Measurements from ENCODE around the gene IL17D. TPM values are rescaled to one million over a fixed set of nuclear protein-coding genes. Genes with fewer than 3 reads are reported as not detected.
A peak's percentile ranks its signal among the peaks of the same experiment; 100 is the strongest.
"Not testable (repeated sequence)": the region's sequence is repeated elsewhere in the genome, so short reads cannot be mapped to it uniquely, and the experiment has no call there.

Gene IL17D
- total RNA-seq, 2 donors from 2014 or later = 0.30 to 0.77 TPM

DNA sequence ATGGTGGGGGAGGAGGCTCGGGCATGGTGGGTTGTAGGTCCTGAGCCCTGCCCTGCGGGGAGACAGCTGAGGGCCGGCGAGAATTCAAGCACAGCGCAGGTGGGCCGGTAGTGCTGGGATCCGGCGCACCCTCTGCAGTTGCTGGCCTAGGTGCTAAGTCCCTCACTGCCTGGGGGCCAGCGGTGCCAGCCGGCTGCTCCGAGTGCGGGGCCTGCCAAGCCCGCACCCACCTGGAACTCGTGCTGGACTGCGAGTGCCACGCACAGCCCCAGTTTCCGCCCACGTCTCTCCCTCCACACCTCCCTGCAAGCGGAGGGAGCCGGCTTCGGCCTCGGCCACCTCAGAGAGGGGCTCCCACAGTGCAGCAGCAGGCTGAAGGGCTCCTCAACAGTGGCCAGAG, 36.5 kb downstream of the IL17D start:
- no peak for ATAC-seq (replicated peaks in 1 of 2)
- Mint-ChIP-seq H3K4me1 (ENCODE audit: low read depth) (no peaks in the 10 kb centered on the region), H3K27ac (no peak overlapping the region), H3K27me3 (ENCODE audit: low read depth) (no peaks in the 10 kb centered on the region), H3K36me3 (ENCODE audit: insufficient read depth in 2 of 2) (peaks cover 2 to 11% of the 10 kb centered on the region in 2 donors), H3K9me3 (peaks cover 5 to 6% of the 10 kb centered on the region in 2 donors), H3K4me3 (no peak overlapping the region)
- DNase-seq = no peak

DNA sequence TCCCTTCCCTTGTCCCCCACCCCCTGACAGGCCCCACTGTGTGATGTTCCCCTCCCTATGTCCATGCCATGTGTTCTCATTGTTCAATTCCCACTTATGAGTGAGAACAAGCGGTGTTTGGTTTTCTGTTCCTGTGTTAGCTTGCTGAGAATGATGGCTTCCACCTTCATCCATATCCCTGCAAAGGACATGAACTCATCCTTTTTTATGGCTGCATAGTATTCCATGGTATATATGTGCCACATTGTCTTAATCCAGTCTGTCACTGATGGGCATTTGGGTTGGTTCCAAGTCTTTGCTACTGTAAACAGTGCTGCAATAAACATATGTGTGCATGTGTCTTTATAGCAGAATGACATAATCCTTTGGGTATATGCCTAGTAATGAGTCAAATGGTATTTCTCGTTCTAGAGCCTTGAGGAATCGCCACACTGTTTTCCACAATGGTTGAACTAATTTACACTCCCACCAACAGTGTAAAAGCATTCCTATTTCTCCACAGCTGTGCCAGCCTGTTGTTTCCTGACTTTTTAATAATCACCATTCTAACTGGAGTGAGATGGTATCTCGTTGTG, 40.4 kb downstream of the IL17D start:
- not testable (repeated sequence) for H3K27me3 Mint-ChIP-seq (ENCODE audit: low read depth); H3K4me1 Mint-ChIP-seq (ENCODE audit: low read depth); H3K4me3 Mint-ChIP-seq; H3K27ac Mint-ChIP-seq; DNase-seq; ATAC-seq (replicated peaks in 1 of 2)
- H3K9me3 Mint-ChIP-seq = peaks cover 12 to 15% of the 10 kb centered on the region in 2 donors
- H3K36me3 Mint-ChIP-seq (ENCODE audit: insufficient read depth in 2 of 2) = peaks cover 11 to 24% of the 10 kb centered on the region in 2 donors

DNA sequence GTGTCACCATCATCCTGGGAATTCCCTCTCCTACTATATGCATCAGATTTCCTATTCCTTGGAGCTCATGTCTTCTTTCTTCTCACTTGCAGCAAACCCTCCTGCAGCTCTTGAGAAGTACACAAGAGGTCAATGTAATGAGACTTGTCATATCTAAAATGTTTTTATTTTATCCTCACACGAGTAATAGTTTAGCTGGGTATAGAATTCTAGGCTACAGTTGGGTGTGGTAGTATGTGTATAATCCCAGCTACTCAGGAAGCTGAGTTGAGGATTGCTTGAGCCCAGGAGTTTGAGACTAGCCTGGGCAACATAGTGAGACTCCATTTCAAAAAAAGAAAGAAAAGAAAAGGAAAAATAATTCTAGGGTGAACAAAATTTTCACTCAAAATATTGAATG, 45.9 kb downstream of the IL17D start:
- H3K4me1 Mint-ChIP-seq (ENCODE audit: low read depth) = no peaks in the 10 kb centered on the region
- no peak overlapping the region for H3K27ac Mint-ChIP-seq
- DNase-seq (no peak), ATAC-seq (replicated peaks in 1 of 2) (no peak)
- peaks cover 28 to 31% of the 10 kb centered on the region in 2 donors for H3K9me3 Mint-ChIP-seq
- H3K4me3 Mint-ChIP-seq = no peak overlapping the region
- H3K36me3 Mint-ChIP-seq (ENCODE audit: insufficient read depth in 2 of 2) = peaks cover 33 to 47% of the 10 kb centered on the region in 2 donors
- H3K27me3 Mint-ChIP-seq (ENCODE audit: low read depth) = no peaks in the 10 kb centered on the region

DNA sequence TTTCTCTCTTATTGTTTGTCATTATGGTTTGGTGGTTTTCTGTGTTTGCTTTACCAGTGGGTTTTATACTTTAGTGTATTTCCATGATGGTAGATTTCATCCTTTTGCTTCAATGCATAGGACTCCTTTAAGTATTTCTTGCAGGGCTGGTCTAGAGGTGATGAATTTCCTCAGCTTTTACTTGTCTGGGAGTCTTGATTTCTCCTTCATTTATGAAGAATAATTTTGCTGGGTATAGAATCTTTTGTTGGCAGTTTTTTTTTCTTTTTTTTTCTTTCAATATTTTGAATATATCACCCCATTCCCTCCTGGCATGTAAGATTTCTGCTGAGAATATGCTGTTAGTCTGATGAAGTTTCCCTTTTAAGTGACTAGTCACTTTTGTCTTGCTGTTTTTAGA, 50.5 kb downstream of the IL17D start:
- no peaks in the 10 kb centered on the region for H3K27me3 Mint-ChIP-seq (ENCODE audit: low read depth)
- no peaks in the 10 kb centered on the region for H3K4me1 Mint-ChIP-seq (ENCODE audit: low read depth)
- H3K27ac Mint-ChIP-seq = no peak overlapping the region
- ATAC-seq (replicated peaks in 1 of 2) (no peak), DNase-seq (no peak)
- H3K9me3 Mint-ChIP-seq = peaks cover 22 to 29% of the 10 kb centered on the region in 2 donors
- no peak overlapping the region for H3K4me3 Mint-ChIP-seq
- peaks cover 37 to 44% of the 10 kb centered on the region in 2 donors for H3K36me3 Mint-ChIP-seq (ENCODE audit: insufficient read depth in 2 of 2)

DNA sequence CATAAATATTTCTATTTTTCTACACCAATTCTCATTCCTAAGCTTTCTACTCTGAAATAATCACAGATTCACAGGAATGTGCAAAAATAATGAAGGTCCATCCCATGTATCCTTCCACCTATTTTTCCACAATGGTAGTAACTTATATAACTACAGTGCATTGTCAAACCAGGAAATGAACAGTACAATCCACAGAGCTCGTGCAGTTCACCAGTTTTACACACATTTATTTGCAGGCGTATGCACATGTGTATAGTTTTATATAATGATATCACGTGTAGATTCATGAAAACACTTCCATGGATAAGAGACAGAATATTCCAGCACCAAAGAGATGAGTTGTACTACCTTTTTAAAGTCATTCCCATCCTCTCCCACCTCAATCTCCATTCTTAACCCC, 57.4 kb downstream of the IL17D start:
- H3K27me3 Mint-ChIP-seq (ENCODE audit: low read depth) = no peaks in the 10 kb centered on the region
- H3K4me3 Mint-ChIP-seq = no peak overlapping the region
- H3K36me3 Mint-ChIP-seq (ENCODE audit: insufficient read depth in 2 of 2) = peaks cover 11 to 18% of the 10 kb centered on the region in 2 donors
- DNase-seq (no peak), ATAC-seq (replicated peaks in 1 of 2) (no peak)
- peaks cover 2 to 8% of the 10 kb centered on the region in 2 donors for H3K9me3 Mint-ChIP-seq
- no peak overlapping the region for H3K27ac Mint-ChIP-seq
- H3K4me1 Mint-ChIP-seq (ENCODE audit: low read depth) = no peaks in the 10 kb centered on the region

DNA sequence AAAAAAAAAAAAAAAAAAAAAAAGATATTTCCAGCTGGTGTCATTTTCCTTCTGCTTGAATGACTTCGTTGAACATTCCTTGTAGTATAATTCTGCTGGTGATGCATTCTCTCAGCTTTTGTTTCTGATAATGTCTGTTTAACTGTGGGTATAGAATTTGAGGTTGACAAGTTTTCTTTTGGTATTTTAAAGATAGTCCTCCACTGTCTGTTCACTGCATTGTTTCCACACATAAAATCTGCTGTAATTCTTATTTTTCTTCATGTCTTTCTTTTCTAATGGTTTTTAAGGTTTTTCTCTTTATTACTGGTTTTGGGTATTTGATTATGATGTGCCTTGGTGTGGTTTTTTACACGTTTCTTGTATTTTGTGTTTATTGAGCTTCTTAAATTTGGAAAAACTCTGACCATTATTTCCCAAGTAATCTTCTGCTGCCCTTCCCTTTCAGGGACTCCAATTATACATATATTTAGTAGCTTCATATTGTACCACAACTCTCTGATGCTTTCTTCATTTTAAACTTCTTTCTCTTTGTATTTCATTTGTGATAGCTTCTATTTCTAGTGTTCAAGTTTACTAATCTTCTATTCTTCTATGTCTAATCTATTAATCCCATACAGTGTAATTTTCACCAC, 63.9 kb downstream of the IL17D start:
- ATAC-seq (replicated peaks in 1 of 2) (no peak), DNase-seq (no peak)
- H3K27me3 Mint-ChIP-seq (ENCODE audit: low read depth) = no peaks in the 10 kb centered on the region
- peak overlapping the region; percentile 74 for H3K27ac Mint-ChIP-seq
- H3K36me3 Mint-ChIP-seq (ENCODE audit: insufficient read depth in 2 of 2) = peaks cover 21 to 37% of the 10 kb centered on the region in 2 donors
- H3K4me3 Mint-ChIP-seq = no peak overlapping the region
- H3K9me3 Mint-ChIP-seq = peaks cover 16% of the 10 kb centered on the region in 2 donors
- H3K4me1 Mint-ChIP-seq (ENCODE audit: low read depth) = peaks cover 30% of the 10 kb centered on the region

DNA sequence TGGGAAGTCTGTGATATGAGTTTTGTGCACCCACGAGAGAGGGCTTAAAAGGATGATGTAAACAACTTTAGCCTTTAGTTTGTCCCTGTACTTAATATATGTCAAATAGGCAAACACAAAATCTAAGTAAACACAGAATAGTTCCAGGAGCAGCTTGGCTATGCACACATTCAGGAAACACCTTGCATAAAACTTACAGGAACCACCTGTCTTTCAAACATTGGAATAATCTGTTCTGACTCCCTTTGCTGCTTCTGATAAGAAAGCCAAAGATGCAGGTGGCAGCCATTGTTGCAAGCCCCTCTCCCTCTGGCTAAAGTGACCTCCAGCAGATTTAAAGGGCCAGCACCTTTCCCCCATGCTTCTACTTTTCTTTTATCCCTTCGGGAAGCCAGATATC, 65.6 kb downstream of the IL17D start:
- DNase-seq (no peak), ATAC-seq (replicated peaks in 1 of 2) (no peak)
- H3K27me3 Mint-ChIP-seq (ENCODE audit: low read depth) = no peaks in the 10 kb centered on the region
- peaks cover 21 to 37% of the 10 kb centered on the region in 2 donors for H3K36me3 Mint-ChIP-seq (ENCODE audit: insufficient read depth in 2 of 2)
- peak overlapping the region; percentile 15 to 77 for H3K4me3 Mint-ChIP-seq
- peaks cover 16% of the 10 kb centered on the region in 2 donors for H3K9me3 Mint-ChIP-seq
- H3K4me1 Mint-ChIP-seq (ENCODE audit: low read depth) = peaks cover 43% of the 10 kb centered on the region
- H3K27ac Mint-ChIP-seq = no peak overlapping the region

DNA sequence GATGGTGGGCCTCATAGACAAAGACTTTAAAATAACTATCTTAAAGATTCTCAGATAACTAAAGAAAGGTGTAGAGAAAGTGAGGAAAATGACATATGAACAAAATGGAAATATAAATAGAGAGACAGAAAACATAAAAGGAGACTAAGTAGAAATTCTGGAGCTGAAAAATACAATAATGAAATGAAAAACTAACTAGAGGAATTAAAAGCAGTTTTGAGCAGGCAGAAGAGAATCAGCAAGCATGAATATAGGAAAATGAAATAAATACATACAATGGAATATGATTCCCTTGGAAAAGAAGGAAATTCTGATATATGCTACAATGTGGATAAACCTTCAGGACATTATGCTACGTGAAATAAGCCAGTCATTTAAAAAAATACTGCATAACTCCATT, 66.3 kb downstream of the IL17D start:
- Mint-ChIP-seq H3K27ac (peak overlapping the region; percentile 91), H3K4me3 (peak overlapping the region in 1 of 2 donors; percentile 77), H3K4me1 (ENCODE audit: low read depth) (peaks cover 50% of the 10 kb centered on the region), H3K9me3 (peaks cover 16% of the 10 kb centered on the region in 2 donors), H3K27me3 (ENCODE audit: low read depth) (no peaks in the 10 kb centered on the region), H3K36me3 (ENCODE audit: insufficient read depth in 2 of 2) (peaks cover 21 to 37% of the 10 kb centered on the region in 2 donors)
- no peak for ATAC-seq (replicated peaks in 1 of 2)
- no peak for DNase-seq

Other genes with a start within 250 kb of the IL17D start
- gene CRYL1, start 177.8 kb upstream of the IL17D start, total RNA-seq = 10 to 100 TPM; 15.7 to 16.7 TPM
- 1 to 10 TPM; 5.0 to 5.5 TPM for gene IFT88, start 136.5 kb upstream of the IL17D start, total RNA-seq
- gene EEF1AKMT1, start 70.3 kb downstream of the IL17D start, total RNA-seq = 10 to 100 TPM in 1 of 2 donors, 1 to 10 TPM in 1; 8.8 to 10.3 TPM
- 10 to 100 TPM; 20.8 to 26.8 TPM for gene XPO4, start 199.0 kb downstream of the IL17D start, total RNA-seq

All from activated T-cell treated with anti-CD3 and anti-CD28 coated beads, Interleukin-2, amount 50 U/mL, for 72 hours (primary cell).